ENCODE data around the gene GSTA5.
"Not testable (repeated sequence)": the region's sequence is repeated elsewhere in the genome, so short reads cannot be mapped to it uniquely, and the experiment has no call there.

Gene GSTA5

DNA sequence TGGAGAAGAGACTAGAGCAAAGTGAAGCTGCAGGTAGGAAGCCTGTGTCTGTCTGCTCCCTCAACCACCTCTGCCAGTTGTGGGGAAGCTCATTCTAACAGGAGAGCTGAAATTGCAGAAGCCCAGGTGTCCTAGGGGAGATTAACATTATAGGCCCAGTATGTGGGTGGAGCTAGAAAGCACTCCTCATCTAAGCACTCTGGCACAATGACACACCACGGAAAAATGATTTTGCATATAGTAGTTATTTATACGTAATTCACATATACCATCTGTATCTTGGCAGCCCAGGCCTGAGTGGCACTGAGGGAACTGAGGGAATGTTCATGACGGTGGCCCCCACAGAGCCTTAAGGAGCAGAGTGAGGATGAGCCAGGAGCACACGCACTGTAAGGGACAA, 9.7 kb downstream of the GSTA5 start:
- DNase-seq: not testable (repeated sequence)

DNA sequence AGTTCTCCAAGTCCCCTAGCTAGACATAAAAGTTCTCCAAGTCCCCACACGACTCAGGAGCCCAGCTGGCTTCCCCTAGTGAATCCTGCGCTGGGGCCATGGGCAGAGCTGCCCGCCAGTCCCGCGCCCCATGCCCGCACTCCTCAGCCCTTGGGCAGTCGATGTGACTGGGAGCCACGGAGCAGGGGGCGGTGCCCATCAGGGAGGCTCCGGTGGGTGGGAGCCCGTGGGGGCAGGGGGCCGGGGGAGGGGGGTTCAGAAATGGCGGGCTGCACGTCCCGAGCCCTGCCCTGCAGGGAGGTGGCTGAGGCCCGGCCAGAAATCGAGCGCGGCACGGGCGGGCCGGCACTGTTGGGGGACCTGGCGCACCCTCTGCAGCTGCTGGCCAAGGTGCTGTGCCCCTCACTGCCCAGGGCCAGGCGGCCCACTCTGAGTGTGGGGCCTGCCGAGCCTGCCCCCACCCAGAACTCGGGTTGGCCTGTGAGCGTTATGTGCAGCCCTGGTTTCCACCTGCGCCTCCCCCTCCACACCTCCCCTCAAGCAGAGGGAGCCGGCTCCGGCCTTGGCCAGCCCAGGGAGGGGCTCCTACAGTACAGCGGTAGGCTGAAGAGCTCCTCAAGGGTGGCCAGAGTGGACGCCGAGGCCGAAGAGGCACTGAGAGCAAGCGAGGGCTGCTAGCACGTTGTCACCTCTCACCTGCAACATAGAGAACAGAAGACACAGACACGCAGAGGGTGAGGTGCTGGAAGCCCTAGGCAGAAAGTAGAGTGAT, 11.4 kb downstream of the GSTA5 start:
- DNase-seq: no peak

DNA sequence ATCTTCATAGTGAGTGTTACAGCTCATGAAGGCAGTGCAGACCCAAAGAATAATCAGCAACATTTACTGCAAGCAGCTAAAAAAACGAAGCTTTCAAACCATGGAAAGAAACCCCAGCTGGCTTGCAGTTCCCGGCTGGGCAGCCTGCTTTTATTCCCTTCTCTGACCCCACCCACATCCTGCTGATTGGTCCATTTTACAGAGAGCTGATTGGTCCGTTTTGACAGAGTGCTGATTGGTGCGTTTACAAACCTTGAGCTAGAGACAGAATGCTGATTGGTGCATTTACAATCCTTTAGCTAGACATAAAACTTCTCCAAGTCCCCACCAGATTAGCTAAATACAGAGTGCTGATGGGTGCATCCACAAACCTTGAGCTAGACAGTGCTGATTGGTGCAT, 12.0 kb downstream of the GSTA5 start:
- DNase-seq: not testable (repeated sequence)

DNA sequence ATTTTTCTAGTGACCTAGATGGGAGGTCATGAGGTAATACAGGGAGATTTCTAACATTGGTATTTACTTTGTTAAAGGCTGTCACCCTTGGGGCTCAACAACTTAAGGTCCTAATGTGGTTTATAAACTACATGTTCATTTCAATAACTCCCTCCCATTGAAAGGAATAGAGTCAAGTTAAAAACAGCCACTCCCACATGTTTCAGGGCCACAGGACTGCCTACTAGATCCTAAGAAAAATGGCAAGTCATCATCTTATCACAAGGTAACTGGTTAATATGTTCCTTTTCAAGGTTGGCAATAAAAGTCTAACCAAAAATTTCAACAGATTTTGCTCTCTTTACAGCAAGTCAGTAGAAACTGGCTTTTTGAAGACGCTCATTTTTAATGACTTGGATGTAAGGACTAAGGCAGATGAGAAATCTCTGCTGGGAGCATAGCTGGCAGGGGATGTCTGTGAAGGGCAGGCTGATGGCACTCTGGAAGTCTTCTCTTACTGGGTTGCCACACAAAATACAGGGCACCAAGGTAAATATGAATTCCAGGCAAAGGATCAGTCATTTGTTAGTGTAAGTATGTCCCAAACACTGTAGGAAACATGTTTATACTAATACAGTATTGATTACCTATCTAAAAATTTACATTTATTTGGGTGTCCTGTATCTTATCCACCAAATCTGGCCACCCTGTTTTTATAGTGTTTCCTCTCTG, 13.4 kb downstream of the GSTA5 start:
- DNase-seq: not testable (repeated sequence)

DNA sequence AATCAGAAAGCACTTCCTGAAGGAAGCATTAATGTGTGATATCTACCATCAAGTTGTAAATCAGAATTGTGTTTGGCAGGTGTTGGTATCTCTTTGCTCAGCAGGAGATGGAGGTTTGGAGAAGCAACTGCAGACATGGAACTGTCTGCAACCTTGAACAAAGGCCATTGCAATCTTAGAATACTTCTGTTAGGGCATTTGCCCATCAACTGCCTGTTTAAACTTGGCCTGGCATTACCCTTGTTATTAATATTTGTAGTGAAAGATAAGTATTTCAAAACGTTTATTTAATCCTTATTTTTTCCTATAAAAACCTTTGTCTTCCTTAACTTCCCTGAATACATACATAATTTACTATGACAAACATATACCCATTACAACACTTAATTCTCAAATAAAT, 14.1 kb downstream of the GSTA5 start:
- DNase-seq: no peak

DNA sequence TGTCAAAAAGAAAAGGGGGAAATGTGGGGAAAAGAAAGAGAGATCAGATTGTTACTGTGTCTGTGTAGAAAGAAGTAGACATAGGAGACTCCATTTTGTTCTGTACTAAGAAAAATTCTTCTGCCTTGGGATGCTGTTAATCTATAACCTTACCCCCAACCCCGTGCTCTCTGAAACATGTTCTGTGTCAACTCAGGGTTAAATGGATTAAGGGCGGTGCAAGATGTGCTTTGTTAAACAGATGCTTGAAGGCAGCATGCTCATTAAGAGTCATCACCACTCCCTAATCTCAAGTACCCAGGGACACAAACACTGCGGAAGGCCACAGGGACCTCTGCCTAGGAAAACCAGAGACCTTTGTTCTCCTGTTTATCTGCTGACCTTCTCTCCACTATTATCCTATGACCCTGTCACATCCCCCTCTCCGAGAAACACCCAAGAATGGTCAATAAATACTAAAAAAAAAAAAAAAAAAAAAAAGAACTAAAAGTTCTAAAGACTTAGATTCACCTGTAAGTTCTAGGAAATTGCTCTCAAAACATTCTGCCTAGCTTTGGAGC, 14.6 kb downstream of the GSTA5 start:
- DNase-seq: not testable (repeated sequence)

DNA sequence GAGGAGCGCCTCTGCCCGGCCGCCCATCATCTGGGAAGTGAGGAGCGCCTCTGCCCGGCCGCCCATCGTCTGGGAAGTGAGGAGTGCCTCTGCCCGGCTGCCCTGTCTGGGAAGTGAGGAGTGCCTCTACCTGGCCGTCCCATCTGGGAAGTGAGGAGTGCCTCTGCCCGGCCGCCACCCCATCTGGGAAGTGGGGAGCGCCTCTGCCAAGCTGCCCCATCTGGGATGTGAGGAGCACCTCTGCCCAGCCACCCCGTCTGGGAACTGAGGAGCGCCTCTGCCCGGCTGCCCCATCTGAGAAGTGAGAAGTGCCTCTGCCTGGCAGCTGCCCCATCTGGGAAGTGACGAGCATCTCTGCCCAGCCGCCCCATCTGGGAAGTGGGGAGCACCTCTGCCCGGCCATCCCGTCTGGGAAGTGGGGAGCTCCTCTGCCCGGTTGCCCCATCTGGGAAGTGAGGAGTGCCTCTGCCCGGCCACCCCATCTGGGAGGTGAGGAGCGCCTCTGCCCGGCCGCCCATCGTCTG, 15.3 kb downstream of the GSTA5 start:
- DNase-seq: not testable (repeated sequence)

DNA sequence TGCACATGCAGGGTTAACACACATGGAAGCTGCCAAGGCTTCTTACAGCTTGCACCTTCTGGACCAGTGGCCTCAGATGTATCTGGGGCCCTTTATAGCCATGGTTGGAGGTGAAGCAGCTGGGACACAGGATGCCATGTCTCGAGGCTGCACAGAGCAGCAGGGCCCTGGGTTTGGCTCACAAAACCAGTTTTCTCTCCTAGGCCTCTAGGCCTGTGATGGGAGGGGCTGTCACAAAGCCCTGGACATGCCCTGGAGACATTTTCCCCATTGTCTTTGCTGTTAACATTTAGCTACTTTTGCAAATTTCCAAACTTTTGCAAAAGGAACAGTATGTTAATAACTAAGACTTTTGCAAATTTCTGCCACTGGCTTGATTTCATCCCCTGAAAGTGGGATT, 18.8 kb downstream of the GSTA5 start:
- DNase-seq: no peak

DNA sequence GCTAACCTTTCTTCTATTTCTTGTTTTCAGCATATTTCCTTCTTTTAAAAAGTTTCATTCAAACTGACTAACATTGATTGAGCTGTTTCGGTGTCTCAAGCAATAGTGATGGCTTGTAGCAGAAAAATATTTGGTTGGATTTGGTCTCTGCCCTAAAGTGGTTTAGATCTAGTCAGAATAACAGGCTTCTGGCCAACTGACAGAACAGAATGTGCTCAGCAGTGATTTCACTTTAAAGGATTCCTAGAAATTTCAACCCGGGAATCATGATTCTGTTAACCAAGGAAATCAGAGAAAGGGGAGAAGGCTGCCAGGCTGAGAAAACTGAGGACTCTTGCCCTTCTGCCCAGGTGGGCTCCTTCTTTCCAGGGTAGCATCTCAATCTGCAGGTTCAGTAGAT, 20.4 kb downstream of the GSTA5 start:
- DNase-seq: no peak

DNA sequence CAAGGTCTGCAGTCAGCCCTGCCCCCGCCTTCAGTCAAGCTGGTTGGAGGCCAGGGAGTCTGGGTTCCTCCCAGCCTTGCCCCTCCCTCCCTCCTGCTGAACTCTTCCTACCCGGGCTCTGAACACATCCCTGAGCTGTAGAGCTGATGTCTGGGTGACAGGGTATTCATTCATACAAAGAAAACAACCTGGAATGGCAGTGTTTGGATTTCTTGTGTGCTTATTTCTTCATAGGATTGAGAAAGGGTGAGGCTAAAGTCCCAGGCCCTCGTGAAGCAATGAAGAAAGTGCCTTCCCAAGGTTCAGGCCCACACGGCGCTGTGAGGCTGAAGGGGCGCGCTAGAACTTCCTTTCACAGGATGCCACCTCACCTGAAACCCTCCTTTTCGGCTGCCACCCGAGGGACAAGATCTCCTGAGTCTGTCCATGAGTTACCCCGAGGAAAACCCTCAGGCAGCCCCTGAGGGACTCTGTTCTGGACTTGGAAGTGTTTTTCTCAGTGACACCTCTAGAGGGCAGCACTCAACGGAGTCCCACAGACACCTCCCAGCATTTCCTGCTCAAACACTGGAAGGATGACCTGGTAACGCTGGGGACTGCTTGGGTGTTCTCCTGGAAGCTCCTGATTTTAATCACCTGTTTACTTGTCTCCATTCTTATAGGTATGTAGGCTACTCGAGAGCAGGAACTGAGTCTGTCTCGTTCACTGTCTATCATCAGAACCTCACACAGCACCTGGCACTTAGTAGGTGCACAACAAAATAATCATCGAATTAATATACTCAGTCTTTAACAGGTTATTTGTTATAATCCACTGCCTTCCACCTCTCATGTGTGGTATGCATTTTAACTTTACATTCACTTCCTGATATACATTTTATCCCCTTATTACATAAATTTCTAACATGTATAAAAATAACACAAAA, 25.2 kb downstream of the GSTA5 start:
- DNase-seq: peak; percentile 27

DNA sequence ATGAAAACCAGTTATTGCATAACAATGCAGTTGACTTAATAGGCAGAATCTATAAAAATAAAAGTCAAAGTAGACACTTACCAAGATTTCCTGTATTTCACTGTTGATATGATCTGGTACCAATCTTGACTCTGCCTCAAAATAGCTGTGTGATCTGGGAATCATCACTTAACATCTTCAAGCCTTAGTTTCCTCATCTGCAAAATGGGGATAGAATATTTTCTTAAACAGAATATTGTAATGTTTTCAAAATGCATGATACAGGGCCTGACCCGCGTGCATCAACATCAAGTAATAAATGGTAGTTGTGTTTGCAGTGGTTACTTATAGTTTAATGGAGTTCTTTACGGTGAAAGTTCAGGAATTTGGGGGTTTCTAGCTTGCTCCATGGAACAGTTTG, 26.1 kb downstream of the GSTA5 start:
- not testable (repeated sequence) for DNase-seq

DNA sequence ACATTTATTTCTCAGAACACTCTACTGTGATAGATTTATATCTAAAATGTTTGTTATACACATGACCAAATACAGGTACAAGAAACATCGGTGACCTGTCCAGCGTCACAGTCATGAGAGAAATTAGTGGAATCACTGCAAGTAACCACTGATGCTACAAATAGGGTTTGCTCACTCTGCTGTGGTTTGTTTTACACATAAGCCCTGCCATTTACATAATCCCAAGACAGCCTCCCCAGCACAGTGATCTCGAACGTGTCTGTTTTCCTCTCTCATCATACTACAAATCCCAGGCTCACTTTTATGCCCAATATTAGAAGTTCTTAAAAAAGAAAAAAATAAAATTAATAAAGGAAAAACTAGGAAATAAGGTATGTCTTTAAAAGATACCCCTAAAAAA, 30.8 kb downstream of the GSTA5 start:
- not testable (repeated sequence) for DNase-seq

DNA sequence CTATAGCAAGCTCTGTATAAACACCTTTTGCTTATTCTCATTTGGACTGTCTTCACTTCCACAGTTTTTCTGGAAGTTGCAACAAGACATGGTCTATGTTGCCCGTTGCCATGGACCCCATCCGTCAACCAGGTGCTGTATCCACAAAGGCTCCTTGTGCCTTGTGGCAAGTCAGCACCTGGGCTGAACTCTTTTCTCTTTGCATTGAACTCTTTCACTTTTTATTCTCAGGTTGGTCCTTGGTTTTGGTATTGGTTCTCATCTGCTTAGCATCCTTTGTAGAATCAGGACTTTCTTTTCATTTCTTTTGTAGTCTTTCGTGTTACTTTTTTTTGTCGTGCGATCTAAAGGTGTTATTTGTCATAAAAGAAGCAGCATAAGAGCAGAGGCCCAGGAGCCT, 32.0 kb downstream of the GSTA5 start:
- DNase-seq: no peak

DNA sequence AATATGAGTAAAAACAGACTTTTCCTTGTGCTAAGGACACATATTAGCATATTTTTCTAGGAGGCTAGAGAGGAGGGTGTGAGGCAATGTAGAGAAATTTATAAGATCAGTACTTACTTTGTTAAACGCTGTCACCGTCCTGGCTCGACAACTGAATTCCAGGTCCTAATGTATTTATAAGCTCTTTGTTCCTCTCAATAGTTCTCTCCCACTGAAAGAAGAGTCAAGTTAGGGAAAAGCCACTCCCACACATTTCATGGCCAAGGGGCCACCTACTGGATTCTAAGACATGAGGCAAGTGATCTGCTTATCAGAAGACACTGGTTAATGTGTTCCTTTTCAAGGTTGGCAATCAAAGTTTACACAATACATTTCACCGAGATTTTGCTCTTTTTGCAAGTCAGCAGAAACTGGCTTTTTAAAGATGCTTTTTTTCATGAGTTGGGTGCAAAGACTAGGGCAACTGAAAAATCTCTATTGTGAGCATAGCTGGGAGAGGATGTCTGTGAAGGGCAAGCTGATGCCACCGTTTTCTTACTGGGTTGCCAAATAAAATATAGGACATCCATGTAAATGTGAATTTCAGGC, 36.9 kb downstream of the GSTA5 start, which contains the start of gene GSTA1:
Gene GSTA1 (minus strand): TSS at position 149 of the 588 bp plus-strand sequence. CDS start 4,549 bp downstream, outside the sequence.
- DNase-seq: not testable (repeated sequence)

DNA sequence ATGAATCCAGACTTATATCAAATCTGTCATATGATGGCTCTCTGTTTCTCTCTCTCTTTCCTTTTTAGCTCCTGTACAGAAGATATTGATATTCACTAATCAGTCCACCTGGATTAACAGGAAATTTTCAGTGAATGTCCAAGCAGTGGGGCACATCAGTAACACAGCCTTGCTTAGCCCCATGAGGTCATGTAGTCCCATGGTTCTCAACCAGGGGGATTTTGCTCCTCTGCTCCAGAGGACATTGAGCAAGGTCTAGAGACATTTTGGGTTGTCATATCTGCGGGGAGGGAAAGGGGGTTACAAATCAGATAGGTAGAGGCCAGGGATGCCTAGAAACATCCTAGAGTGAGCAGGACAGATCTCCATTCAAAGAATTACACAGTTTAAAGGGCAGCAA, 37.8 kb downstream of the GSTA5 start:
- no peak for DNase-seq

DNA sequence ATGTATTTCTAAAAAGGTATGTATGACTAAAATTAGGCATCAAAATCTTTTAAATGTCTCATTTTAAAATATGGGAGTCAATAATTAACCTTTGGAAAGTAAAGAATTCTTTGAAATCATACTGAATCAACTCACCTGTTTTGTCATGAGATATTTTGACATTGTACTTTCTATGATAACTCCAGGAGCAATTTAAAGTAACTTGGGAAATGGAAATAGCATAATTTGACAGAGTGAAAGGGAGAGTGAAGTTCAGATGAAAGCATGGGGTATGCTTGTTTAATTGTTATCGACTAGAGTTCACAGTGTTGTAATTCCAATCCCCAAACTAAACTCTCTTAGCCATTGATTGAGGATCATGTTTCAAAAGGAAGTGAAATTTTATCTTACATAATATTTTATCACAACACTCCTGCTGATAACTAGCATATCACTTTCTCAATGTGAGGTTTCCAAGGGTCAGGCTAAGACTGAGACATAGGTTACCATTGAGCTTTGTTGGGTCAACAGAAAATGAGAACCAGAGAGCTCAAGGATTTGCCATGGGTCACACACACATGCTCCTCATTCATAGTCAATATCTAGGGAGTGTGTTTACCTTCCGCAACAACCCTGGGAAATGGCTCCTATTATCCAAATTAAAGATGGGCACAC, 39.3 kb downstream of the GSTA5 start:
- DNase-seq: no peak

DNA sequence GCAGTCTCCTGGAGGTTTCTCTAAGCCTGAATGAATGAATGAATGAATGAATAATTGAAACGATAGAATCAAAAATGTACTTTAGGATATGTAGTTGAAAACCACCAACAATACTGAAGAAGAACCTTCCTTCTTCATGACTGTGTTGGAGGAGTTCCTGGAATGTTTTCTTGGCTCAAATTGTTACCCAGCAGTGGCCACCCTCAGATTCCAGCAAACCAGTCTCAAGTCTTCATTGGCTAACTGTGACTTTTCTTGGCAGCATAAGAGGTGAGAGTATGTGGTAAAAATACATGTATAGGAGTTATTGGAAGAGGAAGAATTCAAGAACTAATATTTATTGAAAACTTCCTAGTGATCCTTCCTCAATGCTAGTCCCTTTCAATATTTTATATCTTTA, 41.3 kb downstream of the GSTA5 start:
- DNase-seq: not testable (repeated sequence)

DNA sequence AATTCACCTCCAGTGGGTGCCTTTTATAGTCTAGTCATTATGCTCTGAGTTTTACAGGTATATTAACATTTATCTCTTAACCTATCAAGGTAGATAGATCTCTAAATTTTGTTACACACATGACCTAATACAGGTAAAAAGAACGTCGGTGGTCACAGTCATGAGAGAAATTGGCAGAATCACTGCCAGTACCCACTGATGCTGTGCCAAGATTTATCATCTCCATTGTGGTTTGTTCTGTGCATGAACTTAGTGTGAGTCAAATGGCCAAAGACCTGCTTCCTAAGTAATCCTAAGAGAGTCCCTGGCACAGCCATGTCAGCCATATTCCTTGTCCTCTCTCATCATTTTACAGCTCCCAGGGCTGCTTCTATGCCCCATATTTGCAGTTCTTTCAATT, 46.2 kb downstream of the GSTA5 start:
- DNase-seq: not testable (repeated sequence)

DNA sequence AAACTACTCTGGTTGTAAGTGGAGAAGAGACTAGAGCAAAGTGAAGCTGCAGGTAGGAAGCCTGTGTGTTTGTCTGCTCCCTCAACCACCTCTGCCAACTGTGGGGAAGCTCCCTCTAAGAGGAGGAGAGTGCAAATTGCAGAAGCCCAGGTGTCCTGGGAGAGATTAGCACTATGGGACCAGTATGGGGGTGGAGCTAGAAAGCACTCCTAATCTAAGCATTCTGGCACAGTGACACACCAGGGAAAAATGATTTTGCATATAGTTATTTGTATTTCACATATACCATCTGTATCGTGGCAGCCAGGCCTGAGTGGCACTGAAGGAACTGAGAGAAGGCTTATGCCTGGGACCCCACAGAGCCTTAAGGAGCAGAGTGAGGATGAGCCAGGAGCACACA, 49.8 kb downstream of the GSTA5 start:
- no peak for DNase-seq

DNA sequence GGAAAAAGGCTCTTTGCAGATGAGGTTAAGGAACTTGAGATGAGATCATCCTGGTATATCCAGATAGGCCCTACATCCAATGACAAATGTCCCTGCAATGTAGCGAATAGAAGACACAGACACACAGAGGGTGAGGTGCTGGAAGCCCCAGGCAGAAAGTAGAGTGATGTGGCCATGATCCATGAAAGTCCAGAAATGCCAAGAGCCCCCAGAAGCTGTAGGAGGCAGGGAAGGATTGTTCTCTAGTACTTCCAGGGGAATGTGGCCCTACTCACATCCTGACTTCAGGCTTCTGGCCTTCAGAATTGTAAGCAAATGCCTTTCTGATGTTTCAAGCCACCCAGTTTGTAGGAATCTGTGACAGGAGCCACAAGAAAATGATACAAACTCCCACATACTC, 51.0 kb downstream of the GSTA5 start:
- DNase-seq: not testable (repeated sequence)

DNA sequence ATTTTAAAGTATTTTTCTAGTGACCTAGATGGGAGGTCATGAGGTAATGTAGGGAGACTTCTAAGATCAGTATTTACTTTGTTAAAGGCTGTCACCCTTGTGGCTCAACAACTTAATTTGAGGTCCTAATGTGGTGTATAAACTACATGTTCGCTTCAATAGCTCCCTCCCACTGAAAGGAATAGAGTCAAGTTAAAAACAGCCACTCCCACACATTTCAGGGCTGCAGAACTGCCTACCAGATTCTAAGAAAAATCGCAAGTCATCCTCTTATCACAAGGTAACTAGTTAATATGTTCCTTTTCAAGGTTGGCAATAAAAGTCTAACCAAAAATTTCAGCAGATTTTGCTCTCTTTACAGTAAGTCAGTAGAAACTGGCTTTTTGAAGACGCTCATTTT, 52.1 kb downstream of the GSTA5 start:
- no peak for DNase-seq

DNA sequence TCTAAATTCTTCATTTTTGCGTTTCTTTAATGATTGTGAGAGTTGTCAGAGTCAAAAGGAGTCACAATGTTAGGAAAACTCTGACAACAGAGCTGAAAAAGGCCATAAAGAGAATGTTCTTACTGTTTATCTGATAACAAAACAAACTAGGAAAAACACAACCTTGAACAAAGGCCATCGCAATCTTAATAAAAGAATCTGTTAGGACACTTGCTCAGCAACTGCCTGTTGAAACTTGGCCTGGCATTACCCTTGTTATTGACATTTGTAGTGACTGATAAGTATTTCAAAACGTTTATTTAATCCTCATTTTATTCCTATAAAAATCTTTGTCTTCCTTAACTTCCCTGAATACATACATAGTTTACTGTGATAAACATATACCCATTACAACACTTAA, 52.7 kb downstream of the GSTA5 start:
- DNase-seq: no peak
